ENCODE results near the gene TUT4. TPM values are rescaled to one million over a fixed set of nuclear protein-coding genes. Genes with fewer than 3 reads are reported as not detected.

Gene TUT4
- total and polyA plus RNA-seq, 4 donors = 16.4 to 142 (median 28.5) TPM

GRCh38 chr1:52444463-52444862 lies 108.4 kb downstream of the TUT4 start:
- DNase-seq (no peak), ATAC-seq (ENCODE audit: insufficient read depth, low FRiP score) (no peak)
- no peaks in the 10 kb centered on the region for H3K9me3 ChIP-seq (ENCODE audit: control insufficient read depth in 4 of 4, insufficient read depth in 3 of 4, low read length in 3 of 4)
- 87 to 93% methylated on average over 2 of the region's 2 CpGs for WGBS, 2 donors
- H3K4me1 ChIP-seq (ENCODE audit: control insufficient read depth in 5 of 5, insufficient read depth in 5 of 5, low read length in 5 of 5) = no peaks in the 10 kb centered on the region
- no peak overlapping the region for H3K27ac ChIP-seq (ENCODE audit: low read depth in 1 of 2, low read length in 1 of 2)
- no peak for TF ChIP-seq CTCF (IDR thresholded peaks at IDR 0.05; ENCODE audit: control extremely low read depth, extremely low read depth)
- H3K36me3 ChIP-seq (ENCODE audit: control insufficient read depth in 4 of 4, insufficient read depth in 4 of 4, low read length in 4 of 4) = peaks cover 6 to 37% (median 11%) of the 10 kb centered on the region in 4 donors
- H3K4me3 ChIP-seq = no peak overlapping the region
- H3K27me3 ChIP-seq (ENCODE audit: control insufficient read depth in 3 of 3, insufficient read depth in 3 of 3, low read length in 2 of 3) = no peaks in the 10 kb centered on the region
- H3K9ac ChIP-seq (ENCODE audit: insufficient read depth in 1 of 2, low read length in 2 of 2) = no peak overlapping the region

- no peaks in the 10 kb centered on the region for H3K27me3 ChIP-seq (ENCODE audit: control insufficient read depth in 3 of 3, insufficient read depth in 3 of 3, low read length in 2 of 3)
- H3K9ac ChIP-seq (ENCODE audit: insufficient read depth in 1 of 2, low read length in 2 of 2) = no peak overlapping the region
- DNase-seq (no peak), ATAC-seq (ENCODE audit: insufficient read depth, low FRiP score) (no peak)
- peaks cover 8 to 29% (median 14%) of the 10 kb centered on the region in 4 donors for H3K36me3 ChIP-seq (ENCODE audit: control insufficient read depth in 4 of 4, insufficient read depth in 4 of 4, low read length in 4 of 4)
- WGBS, 2 donors = 77 to 83% methylated on average over 4 of the region's 4 CpGs
- H3K4me3 ChIP-seq = no peak overlapping the region
- no peak for TF ChIP-seq CTCF (IDR thresholded peaks at IDR 0.05; ENCODE audit: control extremely low read depth, extremely low read depth)
- no peaks in the 10 kb centered on the region for H3K9me3 ChIP-seq (ENCODE audit: control insufficient read depth in 4 of 4, insufficient read depth in 3 of 4, low read length in 3 of 4)
- no peak overlapping the region for H3K27ac ChIP-seq (ENCODE audit: low read depth in 1 of 2, low read length in 1 of 2)
- no peaks in the 10 kb centered on the region for H3K4me1 ChIP-seq (ENCODE audit: control insufficient read depth in 5 of 5, insufficient read depth in 5 of 5, low read length in 5 of 5)
Observed at GRCh38 chr1:52439976-52440375, 112.9 kb downstream of the TUT4 start.

GRCh38 chr1:52436817-52437216 lies 116.1 kb downstream of the TUT4 start:
- TF ChIP-seq CTCF (IDR thresholded peaks at IDR 0.05; ENCODE audit: control extremely low read depth, extremely low read depth) = no peak

GRCh38 chr1:52435650-52436049 lies 117.2 kb downstream of the TUT4 start:
- no peaks in the 10 kb centered on the region for H3K9me3 ChIP-seq (ENCODE audit: control insufficient read depth in 4 of 4, insufficient read depth in 3 of 4, low read length in 3 of 4)
- H3K36me3 ChIP-seq (ENCODE audit: control insufficient read depth in 4 of 4, insufficient read depth in 4 of 4, low read length in 4 of 4) = peaks cover 12 to 29% (median 22%) of the 10 kb centered on the region in 4 donors
- no peak overlapping the region for H3K4me3 ChIP-seq
- DNase-seq = no peak
- no peaks in the 10 kb centered on the region for H3K4me1 ChIP-seq (ENCODE audit: control insufficient read depth in 5 of 5, insufficient read depth in 5 of 5, low read length in 5 of 5)
- no peaks in the 10 kb centered on the region for H3K27me3 ChIP-seq (ENCODE audit: control insufficient read depth in 3 of 3, insufficient read depth in 3 of 3, low read length in 2 of 3)
- TF ChIP-seq CTCF (IDR thresholded peaks at IDR 0.05; ENCODE audit: control extremely low read depth, extremely low read depth) = no peak
- H3K27ac ChIP-seq (ENCODE audit: low read depth in 1 of 2, low read length in 1 of 2) = no peak overlapping the region
- WGBS, 2 donors = 95 to 96% methylated on average over 1 of the region's 1 CpG
- no peak overlapping the region for H3K9ac ChIP-seq (ENCODE audit: insufficient read depth in 1 of 2, low read length in 2 of 2)
- ATAC-seq (ENCODE audit: insufficient read depth, low FRiP score) = no peak

More at GRCh38 chr1:52436817-52437216, 116.1 kb downstream of the TUT4 start:
- Histone ChIP-seq H3K9me3 (ENCODE audit: control insufficient read depth in 4 of 4, insufficient read depth in 3 of 4, low read length in 3 of 4) (no peaks in the 10 kb centered on the region), H3K27ac (ENCODE audit: low read depth in 1 of 2, low read length in 1 of 2) (no peak overlapping the region), H3K27me3 (ENCODE audit: control insufficient read depth in 3 of 3, insufficient read depth in 3 of 3, low read length in 2 of 3) (no peaks in the 10 kb centered on the region), H3K4me1 (ENCODE audit: control insufficient read depth in 5 of 5, insufficient read depth in 5 of 5, low read length in 5 of 5) (no peaks in the 10 kb centered on the region), H3K9ac (ENCODE audit: insufficient read depth in 1 of 2, low read length in 2 of 2) (no peak overlapping the region), H3K36me3 (ENCODE audit: control insufficient read depth in 4 of 4, insufficient read depth in 4 of 4, low read length in 4 of 4) (peaks cover 8 to 32% (median 17%) of the 10 kb centered on the region in 4 donors), H3K4me3 (no peak overlapping the region)
- WGBS, 2 donors = 95% methylated on average over 7 of the region's 7 CpGs
- ATAC-seq (ENCODE audit: insufficient read depth, low FRiP score) (no peak), DNase-seq (no peak)

Measured in lung (tissue), 12 donors.